HepG2 (cell line): Measurements from ENCODE around the gene NRAS. TPM values are rescaled to one million over a fixed set of nuclear protein-coding genes. Genes with fewer than 3 reads are reported as not detected.

ENCODE experiments used
- CHCHD3 ChIP-seq: sonication (generic); formaldehyde crosslinking; IDR thresholded peaks from 2 replicates; pipeline ENCODE4 v1.8.0; 2022; ENCODE audit warnings: mild to moderate bottlenecking, missing genetic modification reagents, moderate library complexity
- FIP1L1 ChIP-seq: fragments of 200-400 bp; formaldehyde crosslinking; IDR thresholded peaks from 2 replicates; pipeline ENCODE4 v1.6.1; 2018; ENCODE audit warnings: low read depth, mild to moderate bottlenecking, low read length, moderate library complexity, borderline replicate concordance; ENCODE audit not compliant: insufficient read depth
- HNF1A ChIP-seq, 2 experiments: sonication (generic) in 1 of 2; formaldehyde crosslinking in 1 of 2; IDR thresholded peaks; 2 replicates each; pipeline versions ENCODE4 v1.4.0 to v1.6.1; 2016 to 2020; ENCODE audit warnings: borderline replicate concordance in 1 of 2, low read depth in 1 of 2, mild to moderate bottlenecking in 1 of 2, missing genetic modification reagents in 1 of 2
- MATR3 ChIP-seq: sonication (generic); formaldehyde crosslinking; IDR thresholded peaks from 2 replicates; pipeline ENCODE4 v1.4.0; 2020; ENCODE audit warnings: missing genetic modification reagents
- PHF8 ChIP-seq: sonication (generic); formaldehyde crosslinking; IDR thresholded peaks from 2 replicates; pipeline ENCODE4 v1.5.0; 2020; ENCODE audit warnings: missing genetic modification reagents
- RAD21 ChIP-seq: fragments of 450-650 bp; formaldehyde crosslinking; IDR thresholded peaks from 2 replicates; pipeline ENCODE4 v1.5.0; 2020; ENCODE audit warnings: mild to moderate bottlenecking
- SIN3B ChIP-seq: fragments of 150-350 bp; IDR thresholded peaks from 2 replicates; pipeline ENCODE4 v1.6.1; 2014; ENCODE audit warnings: low read length
- SNAPC5 ChIP-seq: sonication (generic); formaldehyde crosslinking; IDR thresholded peaks from 2 replicates; pipeline ENCODE4 v1.8.1; 2023; ENCODE audit warnings: mild to moderate bottlenecking, missing genetic modification reagents, borderline replicate concordance
- SP4 ChIP-seq: sonication (generic); formaldehyde crosslinking; IDR thresholded peaks from 2 replicates; pipeline ENCODE4 v1.8.1; 2023; ENCODE audit warnings: mild to moderate bottlenecking, missing genetic modification reagents
- TBL1XR1 ChIP-seq: fragments of 150-350 bp; IDR thresholded peaks from 2 replicates; pipeline ENCODE4 v1.6.1; 2014; ENCODE audit warnings: borderline replicate concordance, low read length; ENCODE audit not compliant: partially characterized antibody
- UBTF ChIP-seq: sonication (generic); formaldehyde crosslinking; IDR thresholded peaks from 2 replicates; pipeline ENCODE4 v1.4.0; 2020; ENCODE audit warnings: mild to moderate bottlenecking, missing genetic modification reagents
- ZMYM3 ChIP-seq: sonication (generic); formaldehyde crosslinking; IDR thresholded peaks from 2 replicates; pipeline ENCODE4 v1.5.1; 2020; ENCODE audit warnings: mild to moderate bottlenecking, missing genetic modification reagents
- ZNF329 ChIP-seq: sonication (generic); formaldehyde crosslinking; IDR thresholded peaks from 2 replicates; pipeline ENCODE4 v1.9.0; 2021; ENCODE audit warnings: low read depth, mild to moderate bottlenecking, missing genetic modification reagents
- ZNF556 ChIP-seq: sonication (generic); formaldehyde crosslinking; IDR thresholded peaks from 2 replicates; pipeline ENCODE4 v1.4.0; 2020; ENCODE audit warnings: mild to moderate bottlenecking, missing genetic modification reagents, borderline replicate concordance
- ZNF557 ChIP-seq: sonication (generic); formaldehyde crosslinking; IDR thresholded peaks from 2 replicates; pipeline ENCODE4 v1.4.0; 2020; ENCODE audit warnings: missing genetic modification reagents
- ZNF570 ChIP-seq: sonication (generic); formaldehyde crosslinking; IDR thresholded peaks from 2 replicates; pipeline ENCODE4 v1.4.0; 2020; ENCODE audit warnings: mild to moderate bottlenecking, missing genetic modification reagents, borderline replicate concordance
- polyA plus RNA-seq, 8 experiments: library from polyadenylated mRNA; depleted of rRNA in 3 of 8; stranded (reverse) in 7 of 8; unstranded in 1 of 8; fragments of >200 nt; fragmentation: Illumina TruSeq in 4 of 8; extraction: Trizol in 4 of 8; gene quantifications; 2 replicates each; pipeline versions ENCODE4 v1.2.1 to v1.2.3, GENCODE V29; 2011 to 2016; ENCODE audit warnings: low read depth in 4 of 8, missing spikeins in 1 of 8, mixed read lengths in 1 of 8; ENCODE audit not compliant: insufficient read depth in 1 of 8
- total RNA-seq, 5 experiments: library from RNA; depleted of rRNA; stranded (reverse); fragments of >200 nt; fragmentation: Illumina TruSeq; extraction: Trizol; gene quantifications; 2 replicates each; pipeline ENCODE4 v1.2.3, GENCODE V29; 2016; ENCODE audit warnings: low read depth in 1 of 5

Gene NRAS
- total and polyA plus RNA-seq, 2 of the 13 experiments (the other 11 are each of a cell fraction or from before 2014, with no cell fraction given): 38.6 to 58.8 TPM

- TF ChIP-seq HNF1A (IDR thresholded peaks at IDR 0.05; ENCODE audit: low read depth) (no peak), HNF1A (CRISPR knock-in tag; IDR thresholded peaks at IDR 0.05; ENCODE audit: borderline replicate concordance) (peak; percentile 40; the same call in 1 of the 2 replicates), ZMYM3 (CRISPR knock-in tag) (peak; percentile 51), SIN3B (peak; percentile 18; the same call in 1 of the 2 replicates), ZNF557 (CRISPR knock-in tag) (0 out of 2 replicates have a peak, but pooled peaks have one; percentile 61), PHF8 (CRISPR knock-in tag) (peak; percentile 85), RAD21 (CRISPR knock-in tag) (peak; percentile 6; the same call in 1 of the 2 replicates), SNAPC5 (no peak), ZNF570 (no peak), SP4 (CRISPR knock-in tag) (peak; percentile 62), UBTF (CRISPR knock-in tag) (peak; percentile 66), MATR3 (CRISPR knock-in tag) (no peak), ZNF556 (peak; percentile 69; the same call in 1 of the 2 replicates), CHCHD3 (CRISPR knock-in tag) (0 out of 2 replicates have a peak, but pooled peaks have one; percentile 23), ZNF329 (CRISPR knock-in tag) (no peak), FIP1L1 (0 out of 2 replicates have a peak, but pooled peaks have one; percentile 23), TBL1XR1 (no peak)
Observed at GRCh38 chr1:114757455-114758255, 41.1 kb upstream of the NRAS start, which contains the start of gene CSDE1 (continued).
